HG03432 (cell line): Measurements from ENCODE around the gene PTGFRN.
"Not testable (repeated sequence)": the region's sequence is repeated elsewhere in the genome, so short reads cannot be mapped to it uniquely, and the experiment has no call there.

ENCODE experiments used
- ATAC-seq: cut with Tn5 transposase; IDR thresholded peaks from one replicate; pipeline ENCODE4 v1.9.1; 2021; ENCODE audit warnings: mild to moderate bottlenecking, moderate library complexity; ENCODE audit not compliant: unreplicated experiment

The PTGFRN gene

GRCh38 chr1:116962987-116963639 is 53.4 kb downstream of the PTGFRN start:
- ATAC-seq, result peak; percentile 97

- no peak for ATAC-seq
Measured at GRCh38 chr1:116966791-116967190, 57.1 kb downstream of the PTGFRN start.

GRCh38 chr1:116968724-116969123 is 59.0 kb downstream of the PTGFRN start:
- ATAC-seq, result no peak

GRCh38 chr1:116971258-116971860 is 61.6 kb downstream of the PTGFRN start:
- no peak for ATAC-seq

GRCh38 chr1:116971965-116972673 is 62.4 kb downstream of the PTGFRN start:
- no peak for ATAC-seq

GRCh38 chr1:116972674-116973030 is 62.9 kb downstream of the PTGFRN start:
- no peak for ATAC-seq

- ATAC-seq, result not testable (repeated sequence)
Measured at GRCh38 chr1:116980309-116980708, 70.6 kb downstream of the PTGFRN start.

GRCh38 chr1:116981521-116982037 is 71.9 kb downstream of the PTGFRN start:
- no peak for ATAC-seq

- no peak for ATAC-seq
Measured at GRCh38 chr1:116982319-116983004, 72.7 kb downstream of the PTGFRN start.

GRCh38 chr1:116983112-116983511 is 73.4 kb downstream of the PTGFRN start:
- no peak for ATAC-seq

- ATAC-seq, result no peak
Measured at GRCh38 chr1:116983678-116984077, 74.0 kb downstream of the PTGFRN start.

- no peak for ATAC-seq
Measured at GRCh38 chr1:116984406-116985160, 74.9 kb downstream of the PTGFRN start.

GRCh38 chr1:116986421-116987255 is 76.9 kb downstream of the PTGFRN start:
- ATAC-seq, result no peak

GRCh38 chr1:116987256-116987555 is 77.5 kb downstream of the PTGFRN start:
- ATAC-seq, result no peak

- ATAC-seq, result no peak
Measured at GRCh38 chr1:116988248-116988647, 78.5 kb downstream of the PTGFRN start.

- ATAC-seq, result no peak
Measured at GRCh38 chr1:116988908-116989307, 79.2 kb downstream of the PTGFRN start.

GRCh38 chr1:116989835-116990234 is 80.1 kb downstream of the PTGFRN start:
- ATAC-seq, result no peak

GRCh38 chr1:116990612-116991151 is 81.0 kb downstream of the PTGFRN start:
- ATAC-seq, result no peak

- no peak for ATAC-seq
Measured at GRCh38 chr1:116991171-116991845, 81.6 kb downstream of the PTGFRN start.
